Stimulated activated CD4-positive, alpha-beta T cell treated with anti-CD3 and anti-CD28 coated beads, Interleukin-1b, Interleukin-23, amount 100 ng/mL, for 48 hours (primary cell): ENCODE data around the gene ALG1L2.
"Not testable (repeated sequence)": the region's sequence is repeated elsewhere in the genome, so short reads cannot be mapped to it uniquely, and the experiment has no call there.

Experiments used
- DNase-seq: peaks from one replicate; pipeline ENCODE4 v3.0.0-alpha.2; 2020

Gene ALG1L2

GRCh38 chr3:130094491-130094941 is 12.9 kb downstream of the ALG1L2 start:
- peak; percentile 37 for DNase-seq

GRCh38 chr3:130095858-130096257 is 14.2 kb downstream of the ALG1L2 start:
- not testable (repeated sequence) for DNase-seq

DNA sequence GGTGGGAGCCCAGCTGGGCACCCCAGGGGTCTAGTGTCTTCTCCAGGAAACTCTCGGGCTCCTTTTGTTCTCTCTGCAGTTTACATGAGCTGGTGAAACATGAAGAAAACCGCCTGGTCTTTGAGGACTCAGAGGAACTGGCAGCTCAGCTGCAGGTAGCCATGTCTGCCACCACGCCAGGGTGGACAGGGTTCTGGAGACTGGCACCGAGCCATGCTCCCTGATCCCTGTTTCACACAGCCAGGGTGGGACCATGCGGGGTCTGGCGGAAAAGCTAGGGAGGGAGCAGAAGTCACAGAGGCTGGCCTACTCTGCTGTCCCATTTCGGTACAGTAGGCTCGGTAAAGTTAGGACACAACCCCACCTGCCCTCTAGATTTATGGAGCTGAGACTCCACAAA is 15.5 kb downstream of the ALG1L2 start:
- not testable (repeated sequence) for DNase-seq

- DNase-seq, result peak; percentile 28
These were observed 16.3 kb downstream of the ALG1L2 start for GRCh38 chr3:130097690-130098638.

DNA sequence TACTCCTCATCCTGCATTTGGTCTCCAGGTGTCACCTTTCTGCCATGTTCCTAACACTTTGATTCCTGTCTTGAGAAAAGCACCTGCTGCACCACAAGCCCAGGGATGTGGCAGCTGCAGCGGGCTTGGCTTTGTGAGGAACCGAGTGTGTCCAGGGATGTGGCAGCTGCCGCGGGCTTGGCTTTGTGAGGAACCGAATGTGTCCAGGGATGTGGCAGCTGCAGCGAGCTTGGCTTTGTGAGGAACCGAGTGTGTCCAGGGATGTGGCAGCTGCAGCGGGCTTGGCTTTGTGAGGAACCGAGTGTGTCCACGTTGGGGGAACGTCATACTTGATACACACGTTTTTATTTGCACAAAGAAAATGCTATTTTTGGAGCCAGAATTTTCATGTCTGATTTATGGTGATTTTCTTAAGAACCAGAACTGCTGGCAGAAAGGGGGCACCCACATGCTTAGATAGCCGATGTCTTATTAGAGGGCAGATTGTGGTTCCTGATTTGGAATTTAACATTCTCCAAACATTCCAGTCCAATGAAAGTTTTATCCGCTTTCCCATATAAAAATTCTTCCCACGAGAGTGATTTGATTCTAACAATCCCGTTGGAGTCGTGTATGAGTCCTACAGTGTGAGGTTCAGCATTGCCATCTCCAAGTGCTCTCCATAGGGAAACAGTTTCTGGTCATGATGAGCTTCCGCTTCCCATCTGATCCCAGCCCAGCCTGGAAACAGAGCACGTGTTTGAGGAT is 17.2 kb downstream of the ALG1L2 start:
- not testable (repeated sequence) for DNase-seq

DNA sequence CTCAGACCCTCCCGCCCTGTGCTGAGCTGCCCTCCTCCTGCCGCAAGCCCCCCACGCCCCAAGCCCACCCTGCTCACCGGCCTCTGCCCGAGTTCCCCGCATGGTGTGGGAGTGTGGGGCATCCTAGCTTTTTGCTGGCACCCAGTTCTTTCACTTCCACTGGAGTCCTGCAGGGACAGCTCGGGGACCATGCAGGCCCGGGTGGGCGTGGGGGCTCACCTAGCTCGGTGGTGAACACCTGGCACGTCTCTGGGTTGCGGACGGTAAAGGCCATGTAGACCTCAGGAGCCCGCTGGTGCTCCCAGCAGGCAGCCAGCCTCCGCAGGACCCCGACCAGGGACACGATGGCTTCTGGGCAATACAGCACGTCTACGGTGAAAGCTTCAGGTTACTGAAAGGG is 20.9 kb downstream of the ALG1L2 start:
- DNase-seq, result not testable (repeated sequence)

GRCh38 chr3:130104191-130104590 is 22.6 kb downstream of the ALG1L2 start:
- DNase-seq, result not testable (repeated sequence)

DNA sequence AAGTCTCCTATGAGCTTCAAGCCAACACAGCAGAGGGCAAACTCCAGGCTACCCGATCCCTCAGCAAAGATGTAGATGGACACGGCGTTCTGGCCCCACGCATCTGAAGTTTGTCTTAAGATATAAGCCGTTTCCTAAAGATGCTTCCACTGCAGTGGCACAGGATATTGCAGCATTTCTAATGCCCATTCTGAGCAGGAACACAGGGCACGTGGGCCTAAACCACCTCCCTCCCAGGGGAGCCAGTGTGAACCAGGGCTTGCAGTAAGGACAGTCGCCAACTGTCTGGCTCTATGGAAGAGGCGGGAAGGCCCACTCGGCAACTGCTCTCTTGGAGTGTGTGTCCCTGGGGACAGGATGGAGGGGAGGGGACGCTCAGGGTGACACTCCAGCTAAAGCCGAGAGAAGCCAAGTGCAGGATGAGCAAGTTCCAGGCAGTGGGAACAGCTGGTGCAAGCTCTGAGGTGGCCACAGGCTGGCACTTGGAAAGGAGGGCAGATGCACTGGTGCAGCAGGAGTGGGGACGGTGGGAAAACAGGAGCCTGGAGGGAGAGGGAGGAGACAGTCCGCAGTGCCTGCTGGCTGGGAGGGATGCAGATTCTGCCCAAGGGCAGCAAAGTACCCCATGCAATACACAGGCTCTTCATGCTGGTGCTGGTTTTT is 25.8 kb downstream of the ALG1L2 start:
- DNase-seq, result not testable (repeated sequence)

DNA sequence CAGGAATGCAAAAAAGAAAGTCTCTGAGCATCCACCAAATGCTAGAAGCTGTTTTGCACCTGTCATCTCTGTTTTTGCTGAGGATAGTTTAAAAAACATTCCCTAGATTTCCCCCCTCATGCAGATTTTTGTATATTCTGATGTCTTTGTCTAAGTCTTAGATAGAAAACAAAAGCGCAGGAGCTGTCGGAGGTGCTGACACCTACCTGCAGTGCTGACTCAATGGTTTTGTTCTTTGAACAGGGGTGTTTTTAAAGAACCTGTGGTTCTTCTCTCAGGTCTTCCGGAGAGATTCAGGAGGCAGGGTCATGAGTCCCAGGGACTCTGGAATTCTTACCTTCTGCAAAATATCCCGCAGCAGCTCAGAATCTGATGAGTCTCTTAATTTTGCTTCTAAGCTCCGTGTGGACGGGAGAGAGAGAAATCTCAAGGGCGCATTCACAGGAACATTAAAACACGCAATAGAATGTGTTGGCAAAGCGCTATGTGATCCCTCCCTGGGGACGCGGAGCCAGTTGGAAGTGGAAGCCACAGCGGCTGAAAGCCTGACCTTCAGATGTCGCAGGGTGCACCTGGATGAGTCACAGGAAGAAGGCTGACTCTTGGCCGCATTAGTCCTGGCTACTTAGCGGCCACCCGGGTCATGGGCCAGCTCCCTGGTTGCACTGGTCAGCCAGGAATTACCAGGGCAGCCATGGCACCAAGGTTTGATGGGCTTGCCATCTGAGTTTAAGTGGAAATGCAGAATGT is 27.4 kb downstream of the ALG1L2 start:
- not testable (repeated sequence) for DNase-seq

- peak; percentile 39 for DNase-seq
These were observed 28.9 kb downstream of the ALG1L2 start for GRCh38 chr3:130110386-130111169.

DNA sequence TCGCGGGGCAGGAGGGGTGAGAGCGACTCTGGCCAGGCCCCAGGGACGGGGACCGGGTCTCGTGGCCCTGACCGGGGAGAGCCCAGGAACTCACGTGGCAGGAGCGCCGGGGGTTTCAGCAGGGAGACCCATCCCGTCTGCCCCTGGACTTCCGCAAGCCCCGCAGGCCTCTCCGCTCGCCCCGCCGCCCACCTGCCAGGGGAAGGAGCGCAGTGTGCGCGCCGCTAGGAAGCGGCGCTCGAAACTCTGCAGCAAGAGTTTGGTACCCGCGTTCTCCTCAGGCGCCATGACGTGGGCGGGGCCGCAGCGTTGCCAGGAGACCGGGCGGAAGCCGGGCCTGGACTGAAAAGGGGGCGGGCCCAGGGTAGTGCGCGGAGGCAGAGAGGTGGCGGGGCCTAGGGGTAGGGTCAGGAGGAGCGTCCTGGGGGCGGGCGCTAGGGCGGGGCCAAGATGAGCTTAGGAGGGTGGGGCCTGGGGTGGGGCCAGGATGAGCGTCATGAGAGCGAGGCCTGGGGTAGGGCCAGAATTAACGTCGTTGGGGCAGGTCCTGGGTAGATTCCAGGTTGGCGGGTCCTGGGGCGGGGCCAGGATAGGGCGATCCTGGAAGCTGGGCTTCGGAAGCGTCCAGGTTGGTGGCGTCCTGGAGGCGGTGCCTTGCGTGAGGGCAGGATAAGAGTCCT is 29.7 kb downstream of the ALG1L2 start:
- DNase-seq, result peak; percentile 99

DNA sequence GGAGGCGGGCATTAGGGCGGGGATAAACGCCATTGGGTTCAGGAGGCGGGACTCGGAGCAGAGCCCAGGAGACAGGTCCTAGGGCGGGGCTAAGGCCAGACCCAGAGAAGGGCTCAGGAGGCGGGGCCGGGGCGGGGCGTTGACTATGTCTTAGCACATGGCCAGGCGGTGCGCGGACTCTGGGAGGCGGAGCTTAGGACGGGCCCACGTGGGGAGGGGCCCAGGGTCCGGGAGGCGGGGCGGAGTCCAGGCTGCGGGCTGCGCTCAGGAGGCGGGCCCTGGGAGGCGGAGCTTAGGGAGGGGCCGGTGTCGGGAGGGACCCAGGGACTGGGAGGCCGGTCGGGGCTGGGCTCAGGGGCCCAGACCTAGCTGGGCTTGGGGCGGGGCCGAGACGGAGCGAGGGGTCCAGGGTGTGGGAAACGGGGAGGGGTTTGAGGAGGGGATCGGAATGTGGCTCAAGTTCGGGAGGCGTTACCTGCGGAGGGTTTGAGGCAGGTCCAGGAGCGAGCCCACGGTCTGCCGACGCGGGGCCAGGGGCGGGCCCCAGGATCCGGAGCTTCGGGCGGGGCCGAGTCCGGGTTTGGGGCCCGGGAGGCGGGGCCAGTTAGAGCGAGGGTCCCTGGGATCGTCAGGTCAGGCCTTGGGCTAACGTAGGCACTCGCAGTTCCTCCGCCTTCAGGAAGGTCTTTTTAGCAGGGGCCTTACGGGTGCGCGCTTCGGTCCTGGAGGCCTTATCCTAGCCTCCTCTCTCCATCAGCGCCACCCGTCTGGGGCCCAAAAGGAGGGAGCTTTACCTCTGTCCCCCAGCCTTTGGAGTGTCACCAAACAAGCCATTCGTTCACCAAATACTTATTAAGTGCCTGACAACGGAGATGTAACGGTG is 30.5 kb downstream of the ALG1L2 start:
- peak; percentile 100 for DNase-seq

GRCh38 chr3:130112748-130113073 is 31.1 kb downstream of the ALG1L2 start:
- not testable (repeated sequence) for DNase-seq

GRCh38 chr3:130115400-130115799 is 33.8 kb downstream of the ALG1L2 start:
- not testable (repeated sequence) for DNase-seq

GRCh38 chr3:130117933-130118332 is 36.3 kb downstream of the ALG1L2 start:
- no peak for DNase-seq

- DNase-seq, result not testable (repeated sequence)
These were observed 38.2 kb downstream of the ALG1L2 start for GRCh38 chr3:130119824-130120223.

DNA sequence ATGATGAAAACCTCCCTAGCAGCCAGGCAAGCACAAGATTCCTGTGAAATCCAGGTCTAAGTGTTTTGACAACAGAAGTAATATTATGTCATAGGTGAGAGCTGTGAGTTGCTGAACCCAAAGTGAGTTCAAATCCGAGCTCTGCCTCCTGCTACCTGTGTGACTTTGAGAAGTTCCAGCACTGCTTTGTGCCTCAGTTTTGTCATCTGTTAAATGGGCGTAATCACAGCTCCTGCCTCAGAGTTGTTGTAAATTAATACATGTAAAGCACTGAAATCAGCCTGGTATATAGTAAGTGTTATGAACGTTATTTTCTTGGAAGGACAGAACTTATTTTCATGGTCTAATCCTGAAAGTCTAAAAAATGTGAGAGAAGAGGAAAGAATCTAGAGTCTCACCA is 38.7 kb downstream of the ALG1L2 start:
- not testable (repeated sequence) for DNase-seq

DNA sequence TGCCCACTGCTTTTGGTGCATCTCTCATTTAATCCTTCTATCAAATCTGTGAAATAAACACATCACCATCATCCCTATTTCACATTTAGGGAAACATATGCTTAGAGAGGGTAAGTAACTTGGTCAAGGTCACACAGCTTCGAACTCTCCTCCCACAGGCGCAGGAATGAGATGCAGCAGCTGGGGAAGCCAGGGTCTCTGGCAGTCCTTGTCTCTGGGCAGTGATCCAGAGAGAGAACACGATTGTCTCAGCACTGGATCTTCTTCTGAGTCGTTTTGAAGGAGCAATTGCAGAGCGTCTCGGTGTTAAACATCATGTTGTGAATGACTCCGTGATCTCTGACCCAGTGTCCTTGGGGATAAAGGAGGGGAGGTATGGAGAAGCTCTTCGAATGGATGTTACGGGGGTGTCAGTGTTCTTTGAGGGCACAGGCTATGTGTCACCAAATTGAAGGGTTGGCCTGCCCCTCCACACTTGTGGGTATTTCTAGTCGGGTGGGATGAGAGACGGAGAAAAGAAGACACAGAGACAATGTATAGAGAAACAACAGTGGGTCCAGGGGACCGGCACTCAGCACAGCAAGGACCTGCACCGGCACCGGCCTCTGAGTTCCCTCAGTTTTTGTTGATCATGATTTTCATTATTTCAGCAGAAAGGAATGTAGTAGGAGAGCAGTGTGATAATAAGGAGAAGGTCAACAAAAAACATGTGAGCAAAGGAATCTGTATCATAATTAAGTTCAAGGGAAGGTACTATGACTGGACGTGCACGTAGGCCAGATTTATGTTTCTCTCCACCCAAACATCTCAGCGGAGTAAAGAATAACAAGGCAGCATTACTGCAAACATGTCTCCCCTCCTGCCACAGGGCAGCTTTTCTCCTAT is 41.5 kb downstream of the ALG1L2 start:
- not testable (repeated sequence) for DNase-seq

DNA sequence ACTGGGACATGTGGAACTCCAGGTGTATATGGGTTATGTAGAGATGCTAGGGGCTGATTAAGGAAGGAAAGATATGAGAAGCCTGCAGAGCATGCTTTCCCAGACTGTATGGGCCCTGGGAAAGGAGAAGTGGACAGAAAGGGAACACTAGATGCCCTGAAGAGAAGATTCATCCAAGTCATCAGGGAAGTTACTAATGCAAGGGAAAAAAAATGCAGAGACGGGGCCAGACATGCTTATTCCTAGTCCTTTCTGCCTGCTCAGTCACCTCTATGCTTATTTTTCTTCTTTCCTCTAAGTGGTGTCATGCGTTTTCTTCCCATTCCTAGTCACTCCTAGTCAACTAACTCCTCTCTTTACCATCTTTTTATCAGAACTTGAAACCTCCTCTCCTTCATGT is 43.8 kb downstream of the ALG1L2 start:
- not testable (repeated sequence) for DNase-seq
